CD4-positive, alpha-beta T cell treated with Interferon gamma for 1 hour (primary cell): ENCODE measurements around the gene MTHFD2L.
"Not testable (repeated sequence)": the region's sequence is repeated elsewhere in the genome, so short reads cannot be mapped to it uniquely, and the experiment has no call there.

ENCODE experiments used
- DNase-seq: peaks from one replicate; pipeline ENCODE4 v3.0.0-alpha.2; 2020

MTHFD2L gene

GRCh38 chr4:74157561-74158465, at the start of gene MTHFD2L:
MTHFD2L (plus strand) TSS chr4:74158118; CDS start chr4:74158139, 21 bp downstream.
- DNase-seq: peak; percentile 78

DNA sequence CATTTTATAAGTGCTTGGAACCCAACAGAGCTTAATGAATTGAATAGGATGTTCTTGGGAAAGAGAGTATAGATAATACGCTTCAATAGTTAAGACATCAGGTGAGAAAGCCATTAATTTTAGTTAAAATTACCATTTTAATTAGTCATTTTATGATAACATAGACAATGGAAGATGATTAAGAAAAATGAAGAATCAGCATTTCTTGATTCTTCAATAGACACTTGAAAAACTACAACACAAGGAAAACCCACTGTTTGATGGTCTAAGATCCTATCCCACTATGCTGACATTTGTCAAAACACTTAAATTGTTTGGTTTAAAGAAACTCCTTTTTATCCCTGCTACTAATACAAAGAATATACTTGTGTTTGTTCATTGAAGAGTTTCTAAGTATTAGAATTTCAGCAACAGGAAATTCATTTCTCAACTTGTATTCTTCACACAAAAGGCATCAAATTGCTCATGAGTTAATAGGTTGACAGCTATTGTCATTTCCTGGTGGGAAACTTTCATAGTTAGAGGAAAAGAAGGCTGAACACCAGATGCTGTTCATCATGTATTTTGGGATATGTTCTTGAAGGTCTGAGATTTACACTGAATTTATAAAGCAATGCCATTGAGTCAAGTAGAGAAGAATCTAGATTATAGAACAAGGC, 49.3 kb upstream of the MTHFD2L start:
- no peak for DNase-seq

GRCh38 chr4:74109116-74109869, 48.6 kb upstream of the MTHFD2L start:
- peak; percentile 10 for DNase-seq

- DNase-seq: no peak
These were observed 47.9 kb upstream of the MTHFD2L start for GRCh38 chr4:74109870-74110605.

DNA sequence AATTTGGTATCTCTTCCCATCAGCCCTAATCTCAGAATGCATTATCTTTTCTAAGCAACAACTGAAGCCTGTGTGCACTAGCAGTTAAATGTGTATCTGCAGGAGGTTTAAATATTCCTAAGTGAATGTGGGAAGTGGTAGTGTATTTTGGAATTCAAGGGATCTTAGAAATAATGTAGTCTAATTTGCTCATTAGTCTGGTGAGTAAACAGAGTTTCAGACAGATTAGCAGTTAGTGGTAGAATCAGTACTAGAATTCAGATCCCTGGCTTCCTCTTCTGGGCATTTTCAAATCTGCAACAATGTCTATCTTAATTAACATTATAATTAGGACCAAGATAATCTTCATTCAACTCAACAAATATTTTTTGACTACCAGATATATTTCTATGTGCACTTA, 47.2 kb upstream of the MTHFD2L start:
- DNase-seq: no peak

- no peak for DNase-seq
These were observed 46.5 kb upstream of the MTHFD2L start for GRCh38 chr4:74111306-74111975.

DNA sequence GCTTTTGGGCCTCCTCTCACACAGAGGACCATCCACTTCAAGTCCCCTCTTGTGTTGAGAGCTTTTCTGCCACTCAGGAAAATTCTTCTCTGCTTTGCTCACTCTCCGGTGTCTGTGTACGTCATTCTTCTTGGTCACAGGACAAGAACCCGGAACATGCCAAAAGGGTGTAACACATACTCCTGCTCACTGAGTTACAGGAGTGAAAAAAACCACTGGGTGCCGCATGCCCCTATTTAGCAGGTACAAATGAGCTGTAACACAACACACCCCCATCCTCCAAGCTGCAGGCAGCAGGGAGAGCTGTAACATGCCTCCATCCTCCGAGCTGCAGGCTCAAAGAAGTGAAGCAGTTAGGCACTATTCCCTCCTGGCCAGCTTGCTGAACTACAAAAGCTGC, 45.9 kb upstream of the MTHFD2L start:
- no peak for DNase-seq

- no peak for DNase-seq
These were observed 45.4 kb upstream of the MTHFD2L start for GRCh38 chr4:74112399-74113105.

GRCh38 chr4:74114234-74114633, 43.7 kb upstream of the MTHFD2L start:
- DNase-seq: no peak

GRCh38 chr4:74117024-74117534, 40.8 kb upstream of the MTHFD2L start:
- DNase-seq: no peak

- no peak for DNase-seq
These were observed 39.1 kb upstream of the MTHFD2L start for GRCh38 chr4:74118600-74119338.

- DNase-seq: no peak
These were observed 37.8 kb upstream of the MTHFD2L start for GRCh38 chr4:74120086-74120485.

- no peak for DNase-seq
These were observed 36.0 kb upstream of the MTHFD2L start for GRCh38 chr4:74121643-74122579.

- DNase-seq: no peak
These were observed 34.7 kb upstream of the MTHFD2L start for GRCh38 chr4:74123065-74123728.

DNA sequence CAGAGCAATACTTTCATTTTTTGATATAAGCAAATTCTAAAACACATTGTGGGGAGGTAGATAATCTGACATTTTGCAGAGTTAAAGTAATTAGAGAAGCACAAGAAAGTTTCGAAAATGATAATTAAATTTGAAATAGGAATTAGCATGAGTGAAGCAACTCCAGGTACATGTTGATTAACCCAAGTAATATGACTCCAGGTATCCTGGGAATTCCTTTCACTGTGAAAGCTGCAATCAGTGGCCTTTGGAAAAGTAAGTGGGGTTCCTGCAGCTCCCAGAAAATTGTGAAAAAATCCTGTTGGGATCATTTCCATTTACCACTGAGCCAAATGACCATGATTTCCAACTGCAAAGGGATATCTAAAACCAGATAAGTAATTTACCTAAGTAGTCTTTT, 32.9 kb upstream of the MTHFD2L start:
- DNase-seq: no peak

GRCh38 chr4:74127745-74128144, 30.2 kb upstream of the MTHFD2L start:
- no peak for DNase-seq

DNA sequence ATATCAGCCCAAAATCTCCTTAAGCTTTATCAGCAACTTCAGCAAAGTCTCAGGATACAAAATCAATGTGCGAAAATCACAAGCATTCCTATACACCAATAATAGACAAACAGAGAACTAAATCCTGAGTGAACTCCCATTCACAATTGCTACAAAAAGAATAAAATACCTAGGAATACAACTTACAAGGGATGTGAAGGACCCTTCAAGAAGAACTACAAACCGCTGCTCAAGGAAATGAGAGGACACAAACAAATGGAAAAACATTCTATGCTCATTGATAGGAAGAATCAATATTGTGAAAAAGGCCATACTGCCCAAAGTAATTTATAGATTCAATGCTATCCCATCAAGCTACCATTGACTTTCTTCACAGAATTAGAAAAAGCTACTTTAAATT, 27.1 kb upstream of the MTHFD2L start:
- DNase-seq: not testable (repeated sequence)

GRCh38 chr4:74132188-74132587, 25.7 kb upstream of the MTHFD2L start:
- DNase-seq: not testable (repeated sequence)

DNA sequence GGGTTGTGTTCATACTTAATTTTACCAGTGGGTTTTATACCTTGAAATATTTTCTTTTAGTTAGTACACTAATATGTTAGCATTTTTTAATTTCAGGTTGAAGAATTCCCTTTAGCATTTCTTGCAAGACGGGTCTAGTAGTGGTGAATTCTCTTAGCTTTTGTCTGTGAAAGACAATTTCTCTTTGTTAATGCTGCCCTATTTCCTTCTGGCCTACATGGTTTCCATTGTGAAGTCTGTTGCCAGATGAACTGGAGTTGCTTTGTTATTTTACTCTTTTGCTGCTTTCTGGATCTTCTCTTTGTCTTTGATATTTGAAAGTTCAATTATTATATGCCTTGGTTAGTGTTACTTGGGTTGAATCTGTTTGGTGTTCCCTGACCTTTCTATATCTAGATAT, 25.0 kb upstream of the MTHFD2L start:
- DNase-seq: no peak
